Subcutaneous abdominal adipose tissue (tissue), 5 donors: ENCODE measurements around the gene CLIC4.
"Not testable (repeated sequence)": the region's sequence is repeated elsewhere in the genome, so short reads cannot be mapped to it uniquely, and the experiment has no call there.

ENCODE experiments used
- H3K27ac ChIP-seq: one replicate; pipeline ENCODE4 v1.7.0; 2013; ENCODE audit warnings: low read depth, mild to moderate bottlenecking, inconsistent platforms, low read length, moderate library complexity
- H3K27me3 ChIP-seq, 5 donors: one replicate each; pipeline ENCODE4 v1.7.0; 2013; ENCODE audit warnings: low read length in 5 of 5, inconsistent platforms in 1 of 5; ENCODE audit not compliant: control insufficient read depth in 5 of 5, insufficient read depth in 4 of 5
- H3K36me3 ChIP-seq, 5 donors: one replicate each; pipeline ENCODE4 v1.7.0; 2013; ENCODE audit warnings: low read length in 5 of 5; ENCODE audit not compliant: control insufficient read depth in 5 of 5, insufficient read depth in 5 of 5
- H3K4me1 ChIP-seq, 5 donors: one replicate each; pipeline ENCODE4 v1.7.0; 2013; ENCODE audit warnings: low read length in 5 of 5, mild to moderate bottlenecking in 3 of 5, moderate library complexity in 1 of 5; ENCODE audit not compliant: control insufficient read depth in 5 of 5, insufficient read depth in 5 of 5
- H3K4me3 ChIP-seq, 5 donors: one replicate each; pipeline ENCODE4 v1.7.0; 2013; ENCODE audit warnings: low read length in 5 of 5, low read depth in 1 of 5
- H3K9ac ChIP-seq, 5 donors: one replicate each; pipeline ENCODE4 v1.7.0; 2013; ENCODE audit warnings: low read length in 5 of 5, mild to moderate bottlenecking in 4 of 5, moderate library complexity in 3 of 5
- H3K9me3 ChIP-seq, 5 donors: one replicate each; pipeline ENCODE4 v1.7.0; 2013; ENCODE audit warnings: low read length in 5 of 5; ENCODE audit not compliant: control insufficient read depth in 5 of 5
- donor health status: healthy.
- donor health status: healthy.
- donor health status: healthy.
- donor health status: healthy.
- donor health status: healthy.

CLIC4 gene

DNA sequence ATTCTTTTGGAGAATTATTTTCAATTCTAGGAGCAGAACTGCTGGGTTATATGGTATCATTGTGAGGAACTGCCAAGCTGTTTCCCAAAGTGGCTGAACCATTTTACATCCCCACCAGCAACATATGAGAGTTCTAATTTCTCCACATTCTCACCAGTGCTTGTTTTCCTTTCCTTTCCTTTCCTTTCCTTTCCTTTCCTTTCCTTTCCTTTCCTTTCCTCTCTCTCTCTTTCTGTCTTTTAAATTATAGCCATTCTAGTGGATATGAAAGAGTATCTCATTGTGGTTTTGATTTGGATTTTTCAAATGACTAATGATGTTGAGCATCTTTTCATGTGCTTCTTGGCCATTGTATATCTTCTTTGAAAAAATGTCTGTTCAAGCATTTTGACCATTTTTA, 139.5 kb downstream of the CLIC4 start:
- H3K27me3 ChIP-seq: peaks cover 0 to 2% (median 0%) of the 10 kb centered on the region in 5 donors
- H3K36me3 ChIP-seq: no peaks in the 10 kb centered on the region
- H3K4me3 ChIP-seq: no peak overlapping the region
- H3K9me3 ChIP-seq: peaks cover 0 to 7% (median 3%) of the 10 kb centered on the region in 5 donors
- no peak overlapping the region for H3K27ac ChIP-seq
- H3K4me1 ChIP-seq: no peaks in the 10 kb centered on the region
- no peak overlapping the region for H3K9ac ChIP-seq

DNA sequence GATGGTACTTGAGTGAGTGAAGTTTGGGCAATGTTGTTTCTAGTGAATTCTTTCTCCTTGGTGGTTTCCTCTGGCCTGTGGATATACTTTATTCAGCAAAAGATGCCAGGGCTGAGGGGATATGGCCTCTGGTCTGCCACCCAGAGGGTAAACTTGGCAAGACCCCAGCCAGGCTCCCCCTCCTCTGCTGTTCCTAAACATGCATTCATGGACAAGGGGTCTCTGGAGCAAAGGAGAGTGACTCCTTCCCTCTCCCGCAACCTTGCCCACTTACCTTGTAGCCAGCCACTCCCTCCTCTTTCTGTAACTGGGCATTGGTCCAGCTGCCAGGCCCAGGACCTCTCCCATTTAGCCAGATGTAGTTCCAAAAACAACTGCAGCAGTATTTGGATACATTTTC, 141.0 kb downstream of the CLIC4 start:
- H3K4me1 ChIP-seq: no peaks in the 10 kb centered on the region
- H3K4me3 ChIP-seq: no peak overlapping the region
- H3K36me3 ChIP-seq: no peaks in the 10 kb centered on the region
- H3K27me3 ChIP-seq: peaks cover 0 to 2% (median 0%) of the 10 kb centered on the region in 5 donors
- no peak overlapping the region for H3K27ac ChIP-seq
- no peak overlapping the region for H3K9ac ChIP-seq
- peaks cover 0 to 9% (median 3%) of the 10 kb centered on the region in 5 donors for H3K9me3 ChIP-seq

- no peak overlapping the region for H3K27ac ChIP-seq
- H3K36me3 ChIP-seq: no peaks in the 10 kb centered on the region
- H3K4me1 ChIP-seq: no peaks in the 10 kb centered on the region
- H3K9me3 ChIP-seq: peaks cover 0 to 9% (median 7%) of the 10 kb centered on the region in 5 donors
- H3K4me3 ChIP-seq: no peak overlapping the region
- no peak overlapping the region for H3K9ac ChIP-seq
- peaks cover 0 to 2% (median 0%) of the 10 kb centered on the region in 5 donors for H3K27me3 ChIP-seq
Measured at GRCh38 chr1:24888061-24888970, 143.1 kb downstream of the CLIC4 start.

- no peak overlapping the region for H3K4me3 ChIP-seq
- H3K9me3 ChIP-seq: peaks cover 0 to 9% (median 6%) of the 10 kb centered on the region in 5 donors
- peaks cover 0 to 2% (median 0%) of the 10 kb centered on the region in 5 donors for H3K27me3 ChIP-seq
- no peaks in the 10 kb centered on the region for H3K4me1 ChIP-seq
- H3K36me3 ChIP-seq: no peaks in the 10 kb centered on the region
- no peak overlapping the region for H3K9ac ChIP-seq
- no peak overlapping the region for H3K27ac ChIP-seq
Measured at GRCh38 chr1:24888971-24889676, 143.9 kb downstream of the CLIC4 start.

DNA sequence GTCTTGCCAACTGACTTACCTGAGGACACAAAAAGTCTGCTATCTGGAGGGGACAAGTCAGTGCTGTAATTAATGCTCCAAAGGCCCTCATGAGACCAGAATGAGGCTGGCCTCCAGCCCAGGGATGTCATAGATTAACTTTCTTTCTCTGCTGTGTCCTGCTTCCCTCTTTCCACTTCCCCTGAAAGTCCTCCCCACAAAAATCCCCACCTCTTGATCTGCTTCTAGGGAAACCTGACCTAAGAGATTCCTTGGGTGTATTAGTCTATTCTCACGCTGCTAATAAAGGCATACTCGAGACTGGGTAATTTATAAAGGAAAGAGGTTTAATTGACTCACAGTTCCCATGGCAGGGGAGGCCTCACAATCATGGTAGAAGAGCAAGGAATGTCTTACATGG, 145.6 kb downstream of the CLIC4 start:
- Histone ChIP-seq H3K27ac (no peak overlapping the region), H3K4me1 (no peaks in the 10 kb centered on the region), H3K9ac (no peak overlapping the region), H3K9me3 (peaks cover 0 to 9% (median 6%) of the 10 kb centered on the region in 5 donors), H3K36me3 (no peaks in the 10 kb centered on the region), H3K27me3 (peaks cover 0 to 2% (median 0%) of the 10 kb centered on the region in 5 donors), H3K4me3 (no peak overlapping the region)

- H3K36me3 ChIP-seq, H3K4me3 ChIP-seq, H3K27me3 ChIP-seq, H3K9me3 ChIP-seq, H3K9ac ChIP-seq, H3K4me1 ChIP-seq, H3K27ac ChIP-seq: not testable (repeated sequence)
Measured at GRCh38 chr1:24891367-24891766, 146.1 kb downstream of the CLIC4 start.

DNA sequence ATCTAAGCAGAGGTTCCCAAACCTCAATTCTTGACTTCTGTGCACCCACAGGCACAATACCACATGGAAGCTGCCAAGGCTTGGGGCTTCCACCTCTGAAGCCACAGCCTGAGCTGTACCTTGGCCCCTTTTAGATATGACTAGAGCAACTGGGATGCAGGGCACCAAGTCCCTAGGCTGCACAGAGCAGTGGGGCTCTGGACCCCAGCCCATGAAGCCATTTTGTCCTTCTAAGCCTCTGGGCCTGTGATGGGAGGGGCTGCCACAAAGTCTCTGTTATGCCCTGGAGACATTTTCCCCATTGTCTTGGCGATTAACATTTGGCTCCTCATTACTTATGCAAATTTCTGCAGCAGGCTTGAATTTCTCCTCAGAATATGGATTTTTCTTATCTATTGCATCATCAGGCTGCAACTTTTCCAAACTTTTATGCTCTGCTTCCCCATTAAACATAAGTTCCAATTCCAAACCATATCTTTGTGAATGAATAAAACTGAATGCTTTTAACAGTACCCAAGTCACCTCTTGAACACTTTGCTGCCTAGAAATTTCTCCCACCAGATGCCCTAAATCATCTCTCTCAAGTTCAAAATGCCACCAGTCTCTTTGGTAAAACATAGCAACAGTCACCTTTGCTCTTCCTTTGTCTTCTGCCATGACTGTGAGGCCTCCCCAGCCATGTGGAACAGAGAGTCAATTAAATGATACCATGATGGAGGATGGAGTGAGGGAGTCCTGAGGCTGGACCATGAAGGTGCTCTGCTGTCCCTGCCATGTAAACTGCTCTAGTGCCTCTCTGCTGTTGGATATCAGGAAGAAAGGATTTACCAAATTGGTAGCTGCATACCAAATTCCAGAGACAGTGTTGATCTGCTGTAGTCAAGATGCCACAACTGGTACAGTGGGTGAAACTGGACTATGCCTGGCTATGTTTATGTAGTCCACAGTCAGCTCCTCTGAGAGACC, 147.2 kb downstream of the CLIC4 start:
- Histone ChIP-seq H3K27me3 (peaks cover 0 to 5% (median 0%) of the 10 kb centered on the region in 5 donors), H3K27ac (no peak overlapping the region), H3K4me1 (no peaks in the 10 kb centered on the region), H3K9ac (no peak overlapping the region), H3K4me3 (no peak overlapping the region), H3K9me3 (peaks cover 0 to 9% (median 6%) of the 10 kb centered on the region in 5 donors), H3K36me3 (no peaks in the 10 kb centered on the region)

GRCh38 chr1:24893431-24893830, 148.2 kb downstream of the CLIC4 start:
- H3K9me3 ChIP-seq: peaks cover 0 to 9% (median 6%) of the 10 kb centered on the region in 5 donors
- H3K36me3 ChIP-seq: no peaks in the 10 kb centered on the region
- H3K27me3 ChIP-seq: peaks cover 0 to 8% (median 5%) of the 10 kb centered on the region in 5 donors
- H3K27ac ChIP-seq: no peak overlapping the region
- no peak overlapping the region for H3K4me3 ChIP-seq
- no peak overlapping the region for H3K9ac ChIP-seq
- H3K4me1 ChIP-seq: peaks cover 0 to 3% (median 0%) of the 10 kb centered on the region in 5 donors
